HCT116 (cell line): ENCODE results near the gene COL15A1. TPM values are rescaled to one million over a fixed set of nuclear protein-coding genes. Genes with fewer than 3 reads are reported as not detected.

Source experiments
- ATAC-seq: fragments of 200-7000 bp; cut with Tn5 transposase; 2 replicates; pipeline ENCODE4 v1.9.1; 2020; ENCODE audit warnings: mild to moderate bottlenecking, moderate library complexity
- BruUV-seq: library from RNA; stranded (reverse); fragments of 400-500 nt; replicated peaks from 2 replicates; lab custom pipeline; 2021; lab: Mats Ljungman, UMichigan
- CTCF ChIA-PET: fragments of 300-600 bp; sonication (Branson Sonifier 250); formaldehyde crosslinking; loops from one replicate; lab custom pipeline; 2021; ENCODE audit warnings: antibody characterized with exemption; lab: Charles Lee
- POLR2A ChIA-PET: fragments of 300-600, 350-600 bp; sonication (Branson Sonifier 250); formaldehyde crosslinking; loops from one replicate; lab custom pipeline; 2021; ENCODE audit warnings: antibody characterized with exemption; lab: Charles Lee
- RAD21 ChIA-PET, 2 experiments: fragments of 300-600 bp; sonication (Branson Sonifier 250); formaldehyde crosslinking; loops; one replicate each; lab custom pipeline; 2023; ENCODE audit warnings: low total read pairs in 2 of 2; ENCODE audit not compliant: uncharacterized antibody in 2 of 2, unreplicated experiment in 2 of 2, low non-redundant PET in 1 of 2; lab: Charles Lee
- DNase-seq: peaks from one replicate; pipeline ENCODE4 v3.0.0-alpha.2; 2010; ENCODE audit warnings: low read depth, low spot score
- H2AFZ ChIP-seq: fragments of 200-600 bp; shearing (Covaris generic), sonication (generic); 2 replicates; pipeline ENCODE4 v1.6.1; 2017; ENCODE audit warnings: low read depth, mixed run types, mixed read lengths, antibody characterized with exemption, low read length; ENCODE audit not compliant: poor library complexity, severe bottlenecking
- H3K27ac ChIP-seq: 2 replicates; pipeline ENCODE4 v1.5.1; 2012; ENCODE audit warnings: low read depth, low read length
- H3K27me3 ChIP-seq: fragments of 200-600 bp; sonication (generic); 2 replicates; pipeline ENCODE4 v1.6.1; 2016; ENCODE audit warnings: mixed run types, low read length, mixed read lengths; ENCODE audit not compliant: insufficient read depth
- H3K36me3 ChIP-seq, 2 experiments: fragments of 200-500 bp in 1 of 2; fragments of 200-600 bp in 1 of 2; sonication (Bioruptor generic) in 1 of 2; sonication (generic) in 1 of 2; 2 replicates each; pipeline versions ENCODE4 v1.5.1 to v1.6.1; 2014 to 2016; ENCODE audit warnings: low read length in 2 of 2, inconsistent platforms in 1 of 2, mixed read lengths in 1 of 2, mixed run types in 1 of 2; ENCODE audit not compliant: insufficient read depth in 2 of 2, control insufficient read depth in 1 of 2
- H3K4me1 ChIP-seq, 2 experiments: fragments of 200-600 bp in 1 of 2; sonication (generic) in 1 of 2; 2 replicates each; pipeline versions ENCODE4 v1.5.1 to v1.6.1; 2012 to 2017; ENCODE audit warnings: low read length in 2 of 2, inconsistent platforms in 1 of 2, mild to moderate bottlenecking in 1 of 2, mixed read lengths in 1 of 2, mixed run types in 1 of 2, moderate library complexity in 1 of 2; ENCODE audit not compliant: insufficient read depth in 2 of 2, control insufficient read depth in 1 of 2
- H3K4me2 ChIP-seq: fragments of 200-600 bp; sonication (generic); 2 replicates; pipeline ENCODE4 v1.6.1; 2017; ENCODE audit warnings: mixed run types, low read length, mixed read lengths
- H3K4me3 ChIP-seq, 2 experiments: fragments of 200-600 bp in 1 of 2; sonication (generic) in 1 of 2; replicated peaks in 1 of 2; 2 replicates each; pipeline ENCODE4 v1.5.1; 2011 to 2016; ENCODE audit warnings: low read length in 2 of 2, control low read depth in 1 of 2, low read depth in 1 of 2, mild to moderate bottlenecking in 1 of 2, mixed read lengths in 1 of 2, mixed run types in 1 of 2
- H3K79me2 ChIP-seq: fragments of 200-600 bp; sonication (generic); 2 replicates; pipeline ENCODE4 v1.6.1; 2017; ENCODE audit warnings: mild to moderate bottlenecking, mixed run types, low read length, moderate library complexity, mixed read lengths; ENCODE audit not compliant: insufficient read depth
- H3K9ac ChIP-seq: fragments of 200-600 bp; sonication (generic); 2 replicates; pipeline ENCODE4 v1.6.1; 2016; ENCODE audit warnings: low read length, mixed read lengths
- H3K9me2 ChIP-seq: fragments of 200-600 bp; sonication (generic), shearing (Covaris generic); 2 replicates; pipeline ENCODE4 v1.6.1; 2017; ENCODE audit warnings: mixed run types, mild to moderate bottlenecking, moderate library complexity; ENCODE audit not compliant: insufficient read depth
- H3K9me3 ChIP-seq, 2 experiments: fragments of 200-500 bp in 1 of 2; fragments of 200-600 bp in 1 of 2; sonication (Bioruptor generic) in 1 of 2; sonication (generic) in 1 of 2; 2 replicates each; pipeline ENCODE4 v1.6.1; 2014 to 2017; ENCODE audit warnings: low read length in 2 of 2, mixed read lengths in 2 of 2, inconsistent platforms in 1 of 2, low read depth in 1 of 2, mild to moderate bottlenecking in 1 of 2, mixed run types in 1 of 2, moderate library complexity in 1 of 2; ENCODE audit not compliant: control insufficient read depth in 1 of 2, insufficient read depth in 1 of 2
- H4K20me1 ChIP-seq: fragments of 200-600 bp; sonication (generic), shearing (Covaris generic); 2 replicates; pipeline ENCODE4 v1.6.1; 2017; ENCODE audit warnings: mixed run types, mild to moderate bottlenecking, moderate library complexity; ENCODE audit not compliant: insufficient read depth
- CBX3 ChIP-seq: IDR thresholded peaks from 2 replicates; pipeline ENCODE4 v1.6.1; 2012; ENCODE audit warnings: low read depth
- EGR1 ChIP-seq: IDR thresholded peaks from 2 replicates; pipeline ENCODE4 v1.6.1; 2012; ENCODE audit warnings: low read depth
- ELF1 ChIP-seq: IDR thresholded peaks from 2 replicates; pipeline ENCODE4 v1.6.1; 2012; ENCODE audit warnings: low read depth, borderline replicate concordance
- EZH2phosphoT487 ChIP-seq: fragments of 200-600 bp; IDR thresholded peaks from 2 replicates; pipeline ENCODE4 v1.6.1; 2018; ENCODE audit warnings: antibody characterized with exemption, borderline replicate concordance
- FOSL1 ChIP-seq: IDR thresholded peaks from 2 replicates; pipeline ENCODE4 v1.6.1; 2012; ENCODE audit warnings: low read depth
- JUND ChIP-seq: IDR thresholded peaks from 2 replicates; pipeline ENCODE4 v1.6.1; 2012
- POLR2A ChIP-seq: IDR thresholded peaks from 2 replicates; pipeline ENCODE4 v1.7.0; 2011; ENCODE audit warnings: borderline replicate concordance; ENCODE audit not compliant: insufficient read depth, insufficient read length; ENCODE audit errors: extremely low read depth
- POLR2AphosphoS5 ChIP-seq: IDR thresholded peaks from 2 replicates; pipeline ENCODE4 v1.6.1; 2011; ENCODE audit warnings: mild to moderate bottlenecking, low read depth, low read length, moderate library complexity
- RAD21 ChIP-seq: IDR thresholded peaks from 2 replicates; pipeline ENCODE4 v1.6.1; 2012; ENCODE audit warnings: low read depth, mild to moderate bottlenecking
- SIN3A ChIP-seq: IDR thresholded peaks from 2 replicates; pipeline ENCODE4 v1.6.1; 2012; ENCODE audit warnings: low read depth
- SP1 ChIP-seq: IDR thresholded peaks from 2 replicates; pipeline ENCODE4 v1.6.1; 2012; ENCODE audit warnings: low read depth
- SRF ChIP-seq: IDR thresholded peaks from 2 replicates; pipeline ENCODE4 v1.6.1; 2012; ENCODE audit warnings: low read depth
- TCF7L2 ChIP-seq: IDR thresholded peaks from 2 replicates; pipeline ENCODE4 v1.7.0; 2011; ENCODE audit warnings: borderline replicate concordance, inconsistent platforms; ENCODE audit not compliant: insufficient read depth, insufficient read length; ENCODE audit errors: extremely low read depth
- ZFX ChIP-seq: fragments of 450-650 bp; IDR thresholded peaks from 2 replicates; pipeline ENCODE4 v1.6.1; 2017
- ZNF274 ChIP-seq: fragments of 200-500 bp; sonication (Bioruptor generic); IDR thresholded peaks from 2 replicates; pipeline ENCODE4 v1.6.1; 2014; ENCODE audit warnings: mild to moderate bottlenecking, low read depth, low read length, inconsistent platforms
- intact Hi-C: fragments of 100-400 bp; cut with micrococcal nuclease; formaldehyde crosslinking; loops from 2 replicates; pipeline ENCODE4 v1.10.0; 2022
- total RNA-seq: library from RNA; stranded (reverse); gene quantifications from one replicate; pipeline ENCODE4 v1.2.1, GENCODE V29; 2021; ENCODE audit not compliant: unreplicated experiment
- TF ChIP-seq, protein P1 (sequence below), 3 experiments: fragments of 200-600 bp in 1 of 3; sonication (generic) in 1 of 3; IDR thresholded peaks in 2 of 3; conservative IDR thresholded peaks in 1 of 3; 2 replicates each; pipeline ENCODE4 v1.5.1; 2012 to 2017; ENCODE audit warnings: low read depth in 2 of 3, low read length in 2 of 3, antibody characterized with exemption in 1 of 3, borderline replicate concordance in 1 of 3, control low read depth in 1 of 3, mild to moderate bottlenecking in 1 of 3, mixed read lengths in 1 of 3, mixed run types in 1 of 3, moderate library complexity in 1 of 3; ENCODE audit not compliant: insufficient read depth in 1 of 3
- TF ChIP-seq, protein P2 (sequence below): IDR thresholded peaks from 2 replicates; pipeline ENCODE4 v1.6.1; 2012
- TF ChIP-seq, protein P3 (sequence below): IDR thresholded peaks from 2 replicates; pipeline ENCODE4 v1.6.1; 2012; ENCODE audit warnings: low read depth
- TF ChIP-seq, protein P4 (sequence below): IDR thresholded peaks from 2 replicates; pipeline ENCODE4 v1.6.1; 2012

Gene COL15A1
- total RNA-seq, 1 experiment from 2014 or later, result 0.15 TPM

DNA sequence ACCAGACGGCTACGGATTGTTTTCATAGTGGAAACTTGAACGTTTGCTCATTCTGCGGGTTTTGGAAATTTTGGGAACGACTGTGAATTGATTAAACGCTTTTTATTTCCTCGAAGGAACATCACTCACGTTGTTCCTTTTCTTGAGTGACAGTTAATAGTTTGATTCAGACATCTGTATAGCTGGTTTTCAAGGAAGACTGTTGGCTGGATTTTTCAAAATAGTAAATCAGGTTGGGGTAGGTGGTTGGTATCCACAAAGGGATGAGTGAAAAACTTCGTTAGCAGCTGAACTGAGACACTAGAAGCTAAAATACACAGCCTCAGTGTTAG is 162.3 kb downstream of the COL15A1 start:
- Histone ChIP-seq H3K4me2 (peak overlapping the region; percentile 82), H4K20me1 (no peaks in the 10 kb centered on the region), H3K27me3 (no peaks in the 10 kb centered on the region), H3K9me3 (no peaks in the 10 kb centered on the region), H3K36me3 (no peaks in the 10 kb centered on the region), H3K9ac (peak overlapping the region; percentile 65), H3K4me1 (peaks cover 0 to 18% of the 10 kb centered on the region in 2 experiments; a peak in 3 of 4 replicates), H3K9me2 (no peaks in the 10 kb centered on the region), H2AFZ (no peak overlapping the region), H3K4me3 (peak overlapping the region; percentile 61 to 74), H3K79me2 (0 out of 2 replicates have a peak, but pooled peaks cover 5% of the 10 kb centered on the region), H3K27ac (no peak overlapping the region; the same call in 1 of the 2 replicates)
- ChIA-PET RAD21 (no interaction called here), POLR2A (no interaction called here), CTCF (no interaction called here)
- ATAC-seq (no peak), DNase-seq (no peak)
- no TSS peak for BruUV-seq
- intact Hi-C loops, result no loop called here
- TF ChIP-seq SRF (no peak), TCF7L2 (no peak), SIN3A (no peak), EZH2phosphoT487 (no peak), EGR1 (no peak), CBX3 (no peak), JUND (no peak), SP1 (no peak), ZNF274 (no peak), POLR2A (no peak), ZFX (no peak), FOSL1 (no peak), ELF1 (no peak), RAD21 (no peak), POLR2AphosphoS5 (no peak)
- TF ChIP-seq, protein P1, sequence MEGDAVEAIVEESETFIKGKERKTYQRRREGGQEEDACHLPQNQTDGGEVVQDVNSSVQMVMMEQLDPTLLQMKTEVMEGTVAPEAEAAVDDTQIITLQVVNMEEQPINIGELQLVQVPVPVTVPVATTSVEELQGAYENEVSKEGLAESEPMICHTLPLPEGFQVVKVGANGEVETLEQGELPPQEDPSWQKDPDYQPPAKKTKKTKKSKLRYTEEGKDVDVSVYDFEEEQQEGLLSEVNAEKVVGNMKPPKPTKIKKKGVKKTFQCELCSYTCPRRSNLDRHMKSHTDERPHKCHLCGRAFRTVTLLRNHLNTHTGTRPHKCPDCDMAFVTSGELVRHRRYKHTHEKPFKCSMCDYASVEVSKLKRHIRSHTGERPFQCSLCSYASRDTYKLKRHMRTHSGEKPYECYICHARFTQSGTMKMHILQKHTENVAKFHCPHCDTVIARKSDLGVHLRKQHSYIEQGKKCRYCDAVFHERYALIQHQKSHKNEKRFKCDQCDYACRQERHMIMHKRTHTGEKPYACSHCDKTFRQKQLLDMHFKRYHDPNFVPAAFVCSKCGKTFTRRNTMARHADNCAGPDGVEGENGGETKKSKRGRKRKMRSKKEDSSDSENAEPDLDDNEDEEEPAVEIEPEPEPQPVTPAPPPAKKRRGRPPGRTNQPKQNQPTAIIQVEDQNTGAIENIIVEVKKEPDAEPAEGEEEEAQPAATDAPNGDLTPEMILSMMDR (IDR thresholded peaks at IDR 0.05 in 2 of 3, conservative IDR thresholded peaks at IDR 0.05 in 1 of 3; ENCODE audit: borderline replicate concordance in 1 of 3, insufficient read depth in 1 of 3, low read depth in 2 of 3, low read length in 2 of 3), result no peak
- TF ChIP-seq, protein P2, sequence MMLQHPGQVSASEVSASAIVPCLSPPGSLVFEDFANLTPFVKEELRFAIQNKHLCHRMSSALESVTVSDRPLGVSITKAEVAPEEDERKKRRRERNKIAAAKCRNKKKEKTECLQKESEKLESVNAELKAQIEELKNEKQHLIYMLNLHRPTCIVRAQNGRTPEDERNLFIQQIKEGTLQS, result no peak
- TF ChIP-seq, protein P3, sequence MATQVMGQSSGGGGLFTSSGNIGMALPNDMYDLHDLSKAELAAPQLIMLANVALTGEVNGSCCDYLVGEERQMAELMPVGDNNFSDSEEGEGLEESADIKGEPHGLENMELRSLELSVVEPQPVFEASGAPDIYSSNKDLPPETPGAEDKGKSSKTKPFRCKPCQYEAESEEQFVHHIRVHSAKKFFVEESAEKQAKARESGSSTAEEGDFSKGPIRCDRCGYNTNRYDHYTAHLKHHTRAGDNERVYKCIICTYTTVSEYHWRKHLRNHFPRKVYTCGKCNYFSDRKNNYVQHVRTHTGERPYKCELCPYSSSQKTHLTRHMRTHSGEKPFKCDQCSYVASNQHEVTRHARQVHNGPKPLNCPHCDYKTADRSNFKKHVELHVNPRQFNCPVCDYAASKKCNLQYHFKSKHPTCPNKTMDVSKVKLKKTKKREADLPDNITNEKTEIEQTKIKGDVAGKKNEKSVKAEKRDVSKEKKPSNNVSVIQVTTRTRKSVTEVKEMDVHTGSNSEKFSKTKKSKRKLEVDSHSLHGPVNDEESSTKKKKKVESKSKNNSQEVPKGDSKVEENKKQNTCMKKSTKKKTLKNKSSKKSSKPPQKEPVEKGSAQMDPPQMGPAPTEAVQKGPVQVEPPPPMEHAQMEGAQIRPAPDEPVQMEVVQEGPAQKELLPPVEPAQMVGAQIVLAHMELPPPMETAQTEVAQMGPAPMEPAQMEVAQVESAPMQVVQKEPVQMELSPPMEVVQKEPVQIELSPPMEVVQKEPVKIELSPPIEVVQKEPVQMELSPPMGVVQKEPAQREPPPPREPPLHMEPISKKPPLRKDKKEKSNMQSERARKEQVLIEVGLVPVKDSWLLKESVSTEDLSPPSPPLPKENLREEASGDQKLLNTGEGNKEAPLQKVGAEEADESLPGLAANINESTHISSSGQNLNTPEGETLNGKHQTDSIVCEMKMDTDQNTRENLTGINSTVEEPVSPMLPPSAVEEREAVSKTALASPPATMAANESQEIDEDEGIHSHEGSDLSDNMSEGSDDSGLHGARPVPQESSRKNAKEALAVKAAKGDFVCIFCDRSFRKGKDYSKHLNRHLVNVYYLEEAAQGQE, result no peak
- TF ChIP-seq, protein P4, sequence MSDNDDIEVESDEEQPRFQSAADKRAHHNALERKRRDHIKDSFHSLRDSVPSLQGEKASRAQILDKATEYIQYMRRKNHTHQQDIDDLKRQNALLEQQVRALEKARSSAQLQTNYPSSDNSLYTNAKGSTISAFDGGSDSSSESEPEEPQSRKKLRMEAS, result no peak
